ENCODE results near the gene MRPL50. TPM values are rescaled to one million over a fixed set of nuclear protein-coding genes. Genes with fewer than 3 reads are reported as not detected.

Gene MRPL50
- total RNA-seq, 3 donors from 2014 or later (not counting 1 experiment from before 2014, with no cell fraction given), result 4.4 to 5.9 (median 5.1) TPM

DNA sequence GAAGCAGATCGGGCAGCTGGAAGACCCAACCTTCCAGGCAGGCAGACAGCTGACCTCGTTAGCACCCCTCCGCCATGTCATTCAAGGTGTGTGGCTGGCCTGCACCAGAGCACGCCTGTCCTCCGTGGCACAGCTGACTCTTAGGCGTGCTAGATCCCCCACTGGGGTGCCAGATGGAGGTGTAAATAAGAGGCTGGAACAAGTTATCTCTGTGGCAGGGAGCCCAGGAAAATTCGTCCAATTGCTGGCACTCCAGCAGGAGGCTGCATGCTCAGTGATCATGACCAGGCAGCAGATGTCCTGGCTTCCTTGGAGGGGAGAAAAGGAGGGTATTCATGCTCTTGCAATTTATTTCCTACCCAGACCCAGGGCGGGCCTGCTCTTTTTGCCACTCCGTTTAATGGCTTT is 45.0 kb upstream of the MRPL50 start:
- WGBS (ENCODE audit: insufficient coverage), result 83% methylated on average over 9 of the region's 9 CpGs
- Mint-ChIP-seq H3K4me3 (no peak overlapping the region), H3K27me3 (ENCODE audit: low read depth in 2 of 2) (peaks cover 33 to 65% of the 10 kb centered on the region in 2 donors), H3K9me3 (peaks cover 0 to 2% of the 10 kb centered on the region in 2 donors), H3K4me1 (peaks cover under 1 to 1% of the 10 kb centered on the region in 2 donors), H3K36me3 (no peaks in the 10 kb centered on the region), H3K27ac (no peak overlapping the region)
- Histone ChIP-seq H3K27me3 (ENCODE audit: control insufficient read depth, insufficient read depth, low read length) (peaks cover 7% of the 10 kb centered on the region), H3K9me3 (ENCODE audit: control insufficient read depth, insufficient read depth, low read length) (no peaks in the 10 kb centered on the region), H3K4me3 (ENCODE audit: low read length) (no peak overlapping the region), H3K27ac (ENCODE audit: low read length) (no peak overlapping the region), H3K36me3 (ENCODE audit: control insufficient read depth, insufficient read depth, low read length) (no peaks in the 10 kb centered on the region), H3K4me1 (ENCODE audit: control insufficient read depth, insufficient read depth, low read length) (no peaks in the 10 kb centered on the region)
- ATAC-seq, result no peak
- intact Hi-C loops (cut with micrococcal nuclease), result no loop called here
- no peak for DNase-seq
- TF ChIP-seq, protein P1, sequence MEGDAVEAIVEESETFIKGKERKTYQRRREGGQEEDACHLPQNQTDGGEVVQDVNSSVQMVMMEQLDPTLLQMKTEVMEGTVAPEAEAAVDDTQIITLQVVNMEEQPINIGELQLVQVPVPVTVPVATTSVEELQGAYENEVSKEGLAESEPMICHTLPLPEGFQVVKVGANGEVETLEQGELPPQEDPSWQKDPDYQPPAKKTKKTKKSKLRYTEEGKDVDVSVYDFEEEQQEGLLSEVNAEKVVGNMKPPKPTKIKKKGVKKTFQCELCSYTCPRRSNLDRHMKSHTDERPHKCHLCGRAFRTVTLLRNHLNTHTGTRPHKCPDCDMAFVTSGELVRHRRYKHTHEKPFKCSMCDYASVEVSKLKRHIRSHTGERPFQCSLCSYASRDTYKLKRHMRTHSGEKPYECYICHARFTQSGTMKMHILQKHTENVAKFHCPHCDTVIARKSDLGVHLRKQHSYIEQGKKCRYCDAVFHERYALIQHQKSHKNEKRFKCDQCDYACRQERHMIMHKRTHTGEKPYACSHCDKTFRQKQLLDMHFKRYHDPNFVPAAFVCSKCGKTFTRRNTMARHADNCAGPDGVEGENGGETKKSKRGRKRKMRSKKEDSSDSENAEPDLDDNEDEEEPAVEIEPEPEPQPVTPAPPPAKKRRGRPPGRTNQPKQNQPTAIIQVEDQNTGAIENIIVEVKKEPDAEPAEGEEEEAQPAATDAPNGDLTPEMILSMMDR (IDR thresholded peaks at IDR 0.05), result no peak

DNA sequence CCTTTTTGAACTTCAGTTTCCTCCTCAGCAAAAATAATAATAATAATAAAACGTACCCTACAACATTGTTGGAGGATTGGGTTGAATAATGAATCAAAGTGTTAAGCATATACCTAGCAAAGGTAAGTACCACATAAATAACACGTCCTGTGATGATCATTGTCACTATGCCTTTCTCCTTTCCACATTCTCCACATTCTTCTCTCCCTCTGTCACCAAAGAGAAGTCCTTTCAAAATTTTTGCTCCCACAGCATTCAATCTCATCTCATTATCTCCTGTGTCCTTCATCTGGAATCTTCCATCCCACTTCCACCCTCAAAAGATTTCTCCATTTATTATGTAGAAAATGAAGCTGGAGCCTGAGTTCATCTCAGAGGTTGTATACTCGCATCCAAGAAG is 44.3 kb upstream of the MRPL50 start:
- intact Hi-C loops (cut with micrococcal nuclease), result no loop called here
- WGBS (ENCODE audit: insufficient coverage), result 83% methylated on average over 2 of the region's 3 CpGs
- Histone ChIP-seq H3K4me1 (ENCODE audit: control insufficient read depth, insufficient read depth, low read length) (no peaks in the 10 kb centered on the region), H3K36me3 (ENCODE audit: control insufficient read depth, insufficient read depth, low read length) (no peaks in the 10 kb centered on the region), H3K9me3 (ENCODE audit: control insufficient read depth, insufficient read depth, low read length) (no peaks in the 10 kb centered on the region), H3K4me3 (ENCODE audit: low read length) (no peak overlapping the region), H3K27me3 (ENCODE audit: control insufficient read depth, insufficient read depth, low read length) (peaks cover 5% of the 10 kb centered on the region), H3K27ac (ENCODE audit: low read length) (no peak overlapping the region)
- ATAC-seq (no peak), DNase-seq (no peak)
- Mint-ChIP-seq H3K27me3 (ENCODE audit: low read depth in 2 of 2) (peaks cover 32 to 63% of the 10 kb centered on the region in 2 donors), H3K36me3 (no peaks in the 10 kb centered on the region), H3K4me1 (no peaks in the 10 kb centered on the region), H3K27ac (no peak overlapping the region), H3K9me3 (peaks cover 0 to 2% of the 10 kb centered on the region in 2 donors), H3K4me3 (no peak overlapping the region)
- TF ChIP-seq, protein P1 (IDR thresholded peaks at IDR 0.05), result no peak

DNA sequence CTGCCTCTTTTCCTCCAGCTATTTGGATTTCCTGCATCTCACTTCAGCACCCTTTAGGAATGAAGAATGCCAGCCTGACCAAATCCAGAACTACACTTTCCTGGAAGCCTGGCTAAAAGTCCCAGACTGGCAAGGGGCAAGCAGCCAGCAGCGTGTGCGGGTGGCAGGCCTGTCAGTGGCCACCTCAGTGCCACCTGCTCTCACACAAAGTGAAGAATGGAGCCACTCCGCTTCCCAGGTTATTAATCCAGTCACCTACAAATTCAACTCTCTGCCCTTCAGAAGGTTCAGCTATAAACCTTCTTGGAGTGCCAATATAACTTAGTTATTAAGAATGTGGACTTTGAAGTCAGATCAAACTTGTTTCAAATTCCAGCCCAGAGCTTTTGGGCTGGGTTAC is 43.9 kb upstream of the MRPL50 start:
- WGBS (ENCODE audit: insufficient coverage), result 92% methylated on average over 3 of the region's 3 CpGs
- intact Hi-C loops (cut with micrococcal nuclease), result no loop called here

More for the DNA sequence above, 43.9 kb upstream of the MRPL50 start:
- DNase-seq, result no peak
- Mint-ChIP-seq H3K4me1 (no peaks in the 10 kb centered on the region), H3K9me3 (peaks cover 0 to 2% of the 10 kb centered on the region in 2 donors), H3K4me3 (no peak overlapping the region), H3K27ac (no peak overlapping the region), H3K36me3 (no peaks in the 10 kb centered on the region), H3K27me3 (ENCODE audit: low read depth in 2 of 2) (peaks cover 32 to 66% of the 10 kb centered on the region in 2 donors)
- no peak for ATAC-seq
- H3K4me1 ChIP-seq (ENCODE audit: control insufficient read depth, insufficient read depth, low read length), result no peaks in the 10 kb centered on the region
- H3K27ac ChIP-seq (ENCODE audit: low read length), result no peak overlapping the region
- no peaks in the 10 kb centered on the region for H3K36me3 ChIP-seq (ENCODE audit: control insufficient read depth, insufficient read depth, low read length)
- H3K27me3 ChIP-seq (ENCODE audit: control insufficient read depth, insufficient read depth, low read length), result peaks cover 5% of the 10 kb centered on the region
- no peaks in the 10 kb centered on the region for H3K9me3 ChIP-seq (ENCODE audit: control insufficient read depth, insufficient read depth, low read length)
- H3K4me3 ChIP-seq (ENCODE audit: low read length), result no peak overlapping the region
- TF ChIP-seq, protein P1 (IDR thresholded peaks at IDR 0.05), result no peak

All from natural killer cell (primary cell).